ENCODE data around the gene SKAP2. TPM values are rescaled to one million over a fixed set of nuclear protein-coding genes. Genes with fewer than 3 reads are reported as not detected.

SKAP2 gene
- total and polyA plus RNA-seq, 7 donors: 13.0 to 34.2 (median 19.3) TPM

DNA sequence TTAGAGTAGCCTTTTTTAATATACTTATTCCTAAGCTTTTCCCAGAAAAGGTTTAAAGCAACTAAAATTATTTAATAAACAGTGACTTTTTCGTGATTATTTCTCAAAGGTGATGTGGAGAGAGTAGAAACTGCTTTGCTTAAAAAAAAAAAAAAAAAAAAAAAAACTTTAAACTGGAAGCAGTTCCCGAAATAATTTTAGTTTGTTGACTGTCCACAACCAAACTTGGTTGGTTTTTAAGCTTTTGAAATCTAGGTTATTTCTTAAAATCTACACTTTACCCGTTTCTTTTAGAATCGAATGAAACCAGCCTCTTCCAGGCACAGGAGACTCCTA is 7.3 kb downstream of the SKAP2 start:
- no peak for DNase-seq
- Histone ChIP-seq H3K27me3 (no peaks in the 10 kb centered on the region), H3K27ac (peak overlapping the region; percentile 15 to 70 (median 53)), H3K4me1 (no peaks in the 10 kb centered on the region), H3K9me3 (no peaks in the 10 kb centered on the region), H3K36me3 (no peaks in the 10 kb centered on the region), H3K4me3 (peak overlapping the region in 3 of 4 donors; percentile 17 to 32 (median 18))
- 6 to 27% methylated on average over 4 of the region's 4 CpGs for WGBS, 2 donors
- intact Hi-C loops (cut with DNase I): loop anchor here (5.0 kb wide), 1 partner anchor 300 kb away; the partner anchor contains the start of gene HOXA7
- TF ChIP-seq POLR2A (IDR thresholded peaks at IDR 0.05): no peak
- TF ChIP-seq, protein P1, sequence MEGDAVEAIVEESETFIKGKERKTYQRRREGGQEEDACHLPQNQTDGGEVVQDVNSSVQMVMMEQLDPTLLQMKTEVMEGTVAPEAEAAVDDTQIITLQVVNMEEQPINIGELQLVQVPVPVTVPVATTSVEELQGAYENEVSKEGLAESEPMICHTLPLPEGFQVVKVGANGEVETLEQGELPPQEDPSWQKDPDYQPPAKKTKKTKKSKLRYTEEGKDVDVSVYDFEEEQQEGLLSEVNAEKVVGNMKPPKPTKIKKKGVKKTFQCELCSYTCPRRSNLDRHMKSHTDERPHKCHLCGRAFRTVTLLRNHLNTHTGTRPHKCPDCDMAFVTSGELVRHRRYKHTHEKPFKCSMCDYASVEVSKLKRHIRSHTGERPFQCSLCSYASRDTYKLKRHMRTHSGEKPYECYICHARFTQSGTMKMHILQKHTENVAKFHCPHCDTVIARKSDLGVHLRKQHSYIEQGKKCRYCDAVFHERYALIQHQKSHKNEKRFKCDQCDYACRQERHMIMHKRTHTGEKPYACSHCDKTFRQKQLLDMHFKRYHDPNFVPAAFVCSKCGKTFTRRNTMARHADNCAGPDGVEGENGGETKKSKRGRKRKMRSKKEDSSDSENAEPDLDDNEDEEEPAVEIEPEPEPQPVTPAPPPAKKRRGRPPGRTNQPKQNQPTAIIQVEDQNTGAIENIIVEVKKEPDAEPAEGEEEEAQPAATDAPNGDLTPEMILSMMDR (IDR thresholded peaks at IDR 0.05): no peak
- TF ChIP-seq POLR2AphosphoS5 (IDR thresholded peaks at IDR 0.05): no peak
- TF ChIP-seq EP300 (IDR thresholded peaks at IDR 0.05): no peak

- no peaks in the 10 kb centered on the region for H3K9me3 ChIP-seq
- H3K4me1 ChIP-seq: no peaks in the 10 kb centered on the region
- no peaks in the 10 kb centered on the region for H3K27me3 ChIP-seq
- 9 to 35% methylated on average over 3 of the region's 3 CpGs for WGBS, 2 donors
- peak overlapping the region; percentile 21 to 58 (median 38) for H3K27ac ChIP-seq
- DNase-seq: no peak
- TF ChIP-seq EP300 (IDR thresholded peaks at IDR 0.05) (no peak), POLR2AphosphoS5 (IDR thresholded peaks at IDR 0.05) (peak in 1 of 4 donors; percentile 7)
- no peak overlapping the region for H3K4me3 ChIP-seq
- intact Hi-C loops (cut with DNase I): loop anchor here (5.0 kb wide), 1 partner anchor 301 kb away; the partner anchor contains the start of gene HOXA7
- H3K36me3 ChIP-seq: no peaks in the 10 kb centered on the region
These were observed 8.0 kb downstream of the SKAP2 start for GRCh38 chr7:26856176-26856985.

- intact Hi-C loops (cut with DNase I): loop anchor here (2.0 to 5.0 kb wide), 2 partner anchors 288 to 302 kb away; partner anchors contain the start of genes HOXA5 and HOXA7
- H3K4me3 ChIP-seq: no peak overlapping the region
- H3K27ac ChIP-seq: peak overlapping the region in 1 of 4 donors; percentile 22
- TF ChIP-seq POLR2AphosphoS5 (IDR thresholded peaks at IDR 0.05) (peak in 1 of 4 donors; percentile 3), EP300 (IDR thresholded peaks at IDR 0.05) (no peak)
- WGBS, 2 donors: 37 to 79% methylated on average over 1 of the region's 1 CpG
- no peaks in the 10 kb centered on the region for H3K9me3 ChIP-seq
- H3K36me3 ChIP-seq: no peaks in the 10 kb centered on the region
- no peaks in the 10 kb centered on the region for H3K27me3 ChIP-seq
- no peaks in the 10 kb centered on the region for H3K4me1 ChIP-seq
- no peak for DNase-seq
These were observed 9.2 kb downstream of the SKAP2 start for GRCh38 chr7:26854876-26855855.

GRCh38 chr7:26853788-26854393 is 10.5 kb downstream of the SKAP2 start:
- intact Hi-C loops (cut with DNase I): loop anchor here (2.0 kb wide), 1 partner anchor 289 kb away; the partner anchor contains the start of gene HOXA5
- TF ChIP-seq, protein P1 (IDR thresholded peaks at IDR 0.05): peak in 3 of 4 experiments; percentile 52 to 61 (median 57)
- TF ChIP-seq POLR2AphosphoS5 (IDR thresholded peaks at IDR 0.05) (peak in 3 of 4 donors; percentile 8 to 31 (median 14)), POLR2A (IDR thresholded peaks at IDR 0.05) (no peak)

DNA sequence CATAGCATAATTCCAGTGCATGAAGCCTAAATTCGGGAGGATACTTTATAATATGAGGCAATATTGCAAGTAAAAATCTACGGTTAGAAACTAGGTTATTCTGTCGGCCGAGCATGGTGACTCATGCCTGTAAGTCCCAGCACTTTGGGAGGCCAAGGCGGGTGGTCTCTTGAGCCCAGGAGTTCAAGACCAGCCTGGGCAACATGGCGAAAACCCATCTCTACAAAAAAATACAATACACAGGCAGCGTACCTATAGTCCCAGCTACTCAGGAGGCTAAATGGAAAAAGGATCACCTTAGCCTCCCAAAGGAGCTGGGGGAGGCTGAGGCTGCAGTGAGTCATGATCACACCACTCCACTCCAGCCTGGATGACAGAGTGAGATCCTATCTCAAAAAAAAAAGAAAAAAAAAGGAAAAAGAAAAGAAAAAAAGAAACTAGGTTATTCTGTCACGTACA is 14.2 kb downstream of the SKAP2 start:
- intact Hi-C loops (cut with DNase I): no loop called here
- Histone ChIP-seq H3K4me3 (no peak overlapping the region), H3K9me3 (no peaks in the 10 kb centered on the region), H3K36me3 (no peaks in the 10 kb centered on the region), H3K27me3 (no peaks in the 10 kb centered on the region), H3K27ac (no peak overlapping the region), H3K4me1 (no peaks in the 10 kb centered on the region)
- no peak for TF ChIP-seq EP300 (IDR thresholded peaks at IDR 0.05)
- no peak for TF ChIP-seq POLR2A (IDR thresholded peaks at IDR 0.05)
- no peak for TF ChIP-seq POLR2AphosphoS5 (IDR thresholded peaks at IDR 0.05)
- TF ChIP-seq, protein P1 (IDR thresholded peaks at IDR 0.05): no peak
- DNase-seq: no peak
- 93 to 96% methylated on average over 8 of the region's 8 CpGs for WGBS, 2 donors

More at GRCh38 chr7:26853788-26854393, 10.5 kb downstream of the SKAP2 start:
- no peaks in the 10 kb centered on the region for H3K4me1 ChIP-seq
- H3K9me3 ChIP-seq: no peaks in the 10 kb centered on the region
- no peaks in the 10 kb centered on the region for H3K36me3 ChIP-seq
- H3K4me3 ChIP-seq: no peak overlapping the region
- no peak for DNase-seq
- H3K27ac ChIP-seq: no peak overlapping the region
- H3K27me3 ChIP-seq: no peaks in the 10 kb centered on the region
- 9 to 30% methylated on average over 4 of the region's 4 CpGs for WGBS, 2 donors
